Hypothalamus (tissue), 51 donors: ENCODE results near the gene CKAP2L.
A peak's percentile ranks its signal among the peaks of the same experiment; 100 is the strongest.
"Not testable (repeated sequence)": the region's sequence is repeated elsewhere in the genome, so short reads cannot be mapped to it uniquely, and the experiment has no call there.

Experiments used
- DNase-seq, 51 donors: peaks; one replicate each; lab custom pipeline; 2025; lab: John Stamatoyannopoulos, UW

The CKAP2L gene

DNA sequence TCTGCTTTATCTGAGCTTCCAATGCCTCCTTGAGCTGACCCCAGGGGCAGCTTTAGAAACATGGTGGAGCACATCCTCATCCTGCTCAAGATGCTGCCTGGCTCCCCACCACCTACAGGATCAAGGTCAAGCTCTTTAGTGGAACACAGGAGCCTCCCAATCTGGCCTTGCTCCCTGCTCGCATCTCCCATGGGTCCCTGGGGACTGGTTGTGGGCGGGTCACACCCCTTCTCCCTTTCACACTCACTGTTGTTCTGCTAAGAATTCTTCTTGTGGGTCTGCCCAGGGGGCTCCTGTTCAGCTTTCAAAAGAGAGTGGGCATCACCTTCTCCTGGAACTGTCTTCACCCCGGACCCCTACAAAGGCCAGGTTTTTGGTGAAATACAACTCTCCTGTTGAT lies 51.9 kb downstream of the CKAP2L start:
- DNase-seq: no peak

DNA sequence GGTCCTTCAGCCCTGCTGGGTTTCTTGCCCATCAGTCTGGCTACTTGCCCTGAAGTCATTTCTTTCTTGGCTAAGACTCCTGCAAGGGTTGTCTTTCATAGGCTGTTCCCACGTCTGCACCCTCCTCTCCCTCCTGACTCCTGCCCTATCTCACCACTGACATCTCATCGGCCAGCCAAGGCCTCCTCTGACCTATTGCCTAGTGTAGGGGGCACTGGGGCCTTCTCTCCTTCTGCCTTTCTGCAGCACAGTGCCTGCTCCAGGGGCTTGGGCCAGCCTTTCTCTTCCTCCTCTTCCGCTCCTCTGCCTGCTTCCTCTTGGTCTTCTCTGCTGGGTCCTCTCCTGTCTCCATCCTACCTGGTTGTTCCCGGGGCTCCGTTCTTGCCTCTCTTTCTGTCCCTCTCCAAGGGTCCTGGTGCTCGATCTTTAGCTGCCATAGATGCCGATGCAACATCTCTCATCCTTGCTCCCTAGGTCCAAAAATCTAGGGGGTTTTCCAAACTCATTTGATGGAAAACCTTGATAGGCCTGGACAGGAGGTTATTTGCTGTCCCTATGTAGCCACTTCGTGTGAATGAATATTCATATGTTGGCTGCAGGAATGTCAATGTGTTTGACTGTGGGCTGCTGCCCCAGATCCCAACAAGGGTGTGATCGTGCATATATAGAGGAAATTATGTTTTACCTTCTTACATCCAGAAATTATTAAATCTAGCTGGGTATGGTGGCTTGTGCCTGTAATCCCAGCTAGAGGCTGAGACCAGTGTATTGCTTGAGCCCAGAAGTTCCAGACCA lies 53.3 kb downstream of the CKAP2L start:
- no peak for DNase-seq

DNA sequence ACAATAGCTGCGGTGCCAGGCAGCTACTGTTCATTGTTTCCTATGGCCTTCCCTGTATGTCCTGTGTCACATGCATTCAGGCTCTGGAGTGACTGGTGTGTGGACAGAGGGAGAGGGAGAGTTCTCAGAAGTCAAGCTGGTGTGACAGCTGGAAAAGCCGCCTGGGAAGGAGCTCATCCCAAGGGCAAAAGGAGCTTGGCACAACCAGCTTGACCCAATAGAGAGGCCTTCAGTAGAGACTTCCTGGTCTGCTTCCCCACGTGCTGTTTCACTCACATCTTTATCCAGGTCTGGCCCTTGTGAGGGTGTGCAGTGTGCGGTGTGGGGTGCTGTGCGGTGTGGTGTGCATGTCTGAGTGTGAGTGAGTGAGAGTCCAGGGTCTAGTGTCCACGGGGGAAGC lies 54.7 kb downstream of the CKAP2L start:
- peak in 1 of 51 donors; percentile 8 for DNase-seq

GRCh38 chr2:112708968-112709367 lies 55.4 kb downstream of the CKAP2L start:
- DNase-seq: peak in 20 of 51 donors; percentile 7 to 74 (median 40)

GRCh38 chr2:112706947-112707346 lies 57.5 kb downstream of the CKAP2L start:
- not testable (repeated sequence) for DNase-seq

GRCh38 chr2:112706170-112706664 lies 58.2 kb downstream of the CKAP2L start:
- DNase-seq: no peak

GRCh38 chr2:112705575-112705974 lies 58.8 kb downstream of the CKAP2L start:
- no peak for DNase-seq

DNA sequence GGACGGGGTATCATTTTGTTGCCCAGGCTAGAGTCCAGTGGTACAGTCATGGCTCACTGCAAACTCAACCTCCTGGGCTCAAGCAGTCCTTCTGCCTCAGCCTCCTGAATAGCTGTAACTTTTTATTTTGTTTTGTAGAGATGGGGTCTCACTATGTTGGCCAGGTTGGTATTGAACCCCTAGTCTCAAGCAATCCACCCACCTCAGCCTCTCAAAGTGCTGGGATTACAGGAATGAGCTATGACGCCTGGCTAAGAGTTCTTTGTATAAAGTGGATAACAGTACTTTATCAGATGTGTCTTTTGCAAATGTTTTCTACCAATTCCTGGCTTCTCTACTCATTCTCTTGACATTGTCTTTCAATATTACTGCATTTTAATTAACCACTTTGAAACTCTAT lies 60.7 kb downstream of the CKAP2L start:
- no peak for DNase-seq

DNA sequence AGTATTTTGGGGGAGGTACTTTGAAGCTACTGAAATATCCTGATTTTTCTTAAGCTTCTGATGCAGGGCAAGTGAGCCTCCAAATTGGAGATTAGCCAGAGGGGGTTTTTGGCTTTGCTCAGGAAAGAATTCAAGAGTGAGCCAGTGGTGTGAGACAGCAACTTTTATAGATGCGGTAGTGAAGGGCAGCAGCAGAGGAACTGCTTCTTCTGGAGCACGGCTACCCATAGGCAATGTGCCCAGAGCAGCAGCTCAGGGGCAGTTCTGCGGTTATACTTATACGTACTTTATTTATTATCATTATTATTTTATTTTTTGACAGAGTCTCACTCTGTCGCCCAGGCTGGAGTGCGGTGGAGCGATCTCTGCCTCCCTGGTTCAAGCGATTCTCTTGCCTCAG lies 63.4 kb downstream of the CKAP2L start:
- DNase-seq: peak in 3 of 51 donors; percentile 12 to 28 (median 16)

- no peak for DNase-seq
These were observed 64.3 kb downstream of the CKAP2L start for GRCh38 chr2:112699984-112700667.

- DNase-seq: no peak
These were observed 65.4 kb downstream of the CKAP2L start for GRCh38 chr2:112698834-112699515.

DNA sequence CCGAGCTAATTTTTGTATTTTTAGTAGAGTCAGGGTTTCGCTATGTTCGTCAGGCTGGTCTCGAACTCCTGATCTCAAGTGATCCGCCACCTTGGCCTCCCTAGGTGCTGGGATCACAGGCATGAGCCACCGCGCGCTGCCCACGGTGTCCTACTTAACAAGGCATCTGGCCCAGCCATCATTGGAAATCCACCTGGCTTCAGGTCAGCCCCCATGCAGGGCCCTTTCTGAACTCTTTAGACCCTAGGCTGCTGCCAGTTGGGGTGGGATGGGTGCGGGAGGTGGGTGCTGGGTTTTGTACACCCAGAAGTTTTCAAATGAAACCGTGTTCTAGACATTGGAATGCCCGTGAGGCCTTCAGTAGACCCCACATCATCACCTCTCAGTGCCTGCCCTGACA lies 70.2 kb downstream of the CKAP2L start:
- no peak for DNase-seq

DNA sequence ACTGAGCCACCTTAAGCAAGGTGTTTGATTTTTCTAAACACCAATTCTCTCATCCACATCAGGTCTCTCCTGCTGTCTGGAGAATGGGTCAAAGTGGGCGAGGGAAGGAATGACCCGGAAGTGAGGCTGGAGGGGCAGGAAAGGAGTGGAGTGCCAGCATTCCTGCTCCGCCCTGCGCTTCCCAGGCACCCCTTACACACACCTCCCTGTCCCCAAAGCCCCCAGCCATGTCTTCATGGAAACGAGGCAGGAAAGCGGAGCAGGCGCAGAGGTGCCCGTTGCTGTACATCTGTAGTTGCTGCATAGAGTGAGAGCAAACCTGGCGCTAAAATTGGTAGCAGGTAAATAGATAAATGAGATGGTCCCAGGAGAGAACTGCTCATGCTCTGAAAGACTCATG lies 70.8 kb downstream of the CKAP2L start:
- no peak for DNase-seq

DNA sequence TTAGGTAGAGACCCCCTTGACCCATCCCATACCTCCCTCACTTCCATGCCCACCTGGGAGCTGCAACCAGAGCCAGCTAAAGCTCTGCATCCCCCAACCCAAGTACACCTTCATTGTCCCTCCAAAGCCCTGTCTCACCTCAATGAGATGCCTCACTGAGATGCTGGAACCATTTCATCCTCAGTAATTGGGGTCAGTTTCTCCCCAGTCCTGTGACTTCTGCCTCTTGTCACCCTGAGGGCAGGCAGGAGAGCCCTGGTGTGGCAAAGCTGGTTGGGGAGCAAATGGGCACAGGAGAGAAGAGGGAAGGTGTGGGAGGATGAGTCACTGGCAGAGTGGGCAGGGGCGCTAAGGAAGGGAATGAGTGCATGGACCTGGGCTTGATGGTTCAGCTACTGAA lies 71.5 kb downstream of the CKAP2L start:
- no peak for DNase-seq

DNA sequence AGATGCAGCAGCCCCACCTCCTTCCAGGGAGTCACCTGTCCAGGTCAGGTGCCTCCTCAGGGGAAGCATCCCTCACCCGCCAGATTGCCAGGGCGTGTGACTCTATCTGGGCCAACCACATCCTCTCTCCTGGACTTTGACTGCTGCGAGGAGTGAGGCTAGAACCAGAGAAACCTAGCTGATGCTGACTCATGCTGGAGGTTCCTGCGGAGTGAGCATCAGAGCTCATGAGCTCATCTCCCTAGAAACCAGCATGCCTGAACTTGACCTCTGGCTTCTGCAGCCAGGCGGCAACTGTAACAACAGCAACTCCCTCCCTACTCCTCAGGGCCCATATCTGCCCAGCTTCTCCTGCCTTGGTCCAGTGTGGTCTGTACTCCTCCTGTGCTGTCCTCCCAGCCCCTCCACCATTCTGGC lies 71.9 kb downstream of the CKAP2L start:
- DNase-seq: peak in 5 of 51 donors; percentile 10 to 29 (median 16)

- peak in 1 of 51 donors; percentile 37 for DNase-seq
These were observed 72.5 kb downstream of the CKAP2L start for GRCh38 chr2:112691881-112692281.

DNA sequence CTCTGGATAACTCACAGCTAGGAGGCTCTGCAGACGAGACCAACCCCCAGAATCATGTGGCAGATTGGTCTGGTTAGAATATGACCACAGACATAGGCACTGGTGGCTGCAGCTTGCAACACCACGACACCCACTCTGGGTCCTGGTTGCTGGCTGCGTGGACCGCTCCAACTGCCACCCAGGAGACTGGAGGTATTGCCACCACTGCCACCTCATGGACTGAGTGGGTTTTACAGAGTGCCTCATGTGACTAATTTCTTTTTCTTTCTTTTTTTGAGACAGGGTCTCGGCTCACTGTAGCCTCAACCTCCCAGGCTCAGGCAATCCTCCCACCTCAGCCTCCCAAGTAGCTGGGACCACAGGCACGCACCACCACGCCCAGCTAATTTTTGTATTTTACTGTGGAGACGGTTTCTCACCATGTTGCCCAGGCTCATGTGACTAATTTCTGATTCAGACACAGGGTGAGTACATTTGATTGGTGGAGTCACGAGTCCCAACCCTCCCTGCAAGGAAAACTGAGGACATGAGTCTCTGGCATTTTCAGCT lies 73.5 kb downstream of the CKAP2L start:
- DNase-seq: peak in 36 of 51 donors; percentile 8 to 75 (median 36)

DNA sequence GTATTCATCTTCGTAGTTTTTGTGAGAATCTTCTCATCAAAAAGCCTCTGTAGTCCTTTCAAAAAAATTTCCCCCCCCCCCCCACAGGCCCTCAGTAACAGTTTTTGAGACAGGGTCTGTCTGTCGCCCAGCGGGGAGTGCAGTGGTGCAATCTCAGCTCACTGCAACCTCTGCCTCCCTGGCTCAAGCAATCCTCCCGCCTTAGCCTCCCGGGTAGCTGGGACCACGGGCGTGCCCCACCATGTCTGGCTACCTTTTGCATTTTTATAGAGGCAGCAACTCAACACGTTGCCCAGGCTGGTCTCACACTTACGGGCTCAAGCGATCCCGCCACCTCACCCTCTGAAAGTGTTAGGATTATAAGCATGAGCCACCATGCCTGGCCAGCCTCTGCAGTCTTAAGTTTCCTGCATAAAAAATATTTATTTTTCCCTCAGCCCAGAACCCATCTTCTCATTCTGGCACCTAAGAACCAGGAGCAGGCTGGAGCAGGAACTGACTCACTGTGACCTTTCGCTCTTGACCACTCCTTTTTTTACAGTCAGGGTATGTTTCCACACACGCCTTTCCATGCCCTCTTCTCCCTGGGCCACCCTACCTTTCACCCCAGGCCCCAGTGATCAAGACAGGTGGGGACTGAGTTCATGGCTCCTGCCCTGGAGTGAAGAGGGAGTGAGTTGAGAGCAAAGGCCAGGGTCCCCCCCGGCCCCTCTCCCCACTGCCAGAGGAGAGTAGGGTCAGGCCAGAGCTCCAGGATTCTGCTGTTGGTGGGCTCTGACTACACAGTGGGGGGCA lies 76.1 kb downstream of the CKAP2L start:
- DNase-seq: no peak

- no peak for DNase-seq
These were observed 76.9 kb downstream of the CKAP2L start for GRCh38 chr2:112687522-112687921.
